GM12874 (cell line): ENCODE results near the gene VARS1.

Experiments
- CTCF ChIP-seq: IDR thresholded peaks from 2 replicates; pipeline ENCODE4 v1.5.1; 2011; ENCODE audit warnings: low read depth, mild to moderate bottlenecking, control low read depth, low read length, moderate library complexity; ENCODE audit not compliant: insufficient read depth

The VARS1 gene

GRCh38 chr6:31781244-31782125 is 14.1 kb downstream of the VARS1 start:
- TF ChIP-seq CTCF = no peak

DNA sequence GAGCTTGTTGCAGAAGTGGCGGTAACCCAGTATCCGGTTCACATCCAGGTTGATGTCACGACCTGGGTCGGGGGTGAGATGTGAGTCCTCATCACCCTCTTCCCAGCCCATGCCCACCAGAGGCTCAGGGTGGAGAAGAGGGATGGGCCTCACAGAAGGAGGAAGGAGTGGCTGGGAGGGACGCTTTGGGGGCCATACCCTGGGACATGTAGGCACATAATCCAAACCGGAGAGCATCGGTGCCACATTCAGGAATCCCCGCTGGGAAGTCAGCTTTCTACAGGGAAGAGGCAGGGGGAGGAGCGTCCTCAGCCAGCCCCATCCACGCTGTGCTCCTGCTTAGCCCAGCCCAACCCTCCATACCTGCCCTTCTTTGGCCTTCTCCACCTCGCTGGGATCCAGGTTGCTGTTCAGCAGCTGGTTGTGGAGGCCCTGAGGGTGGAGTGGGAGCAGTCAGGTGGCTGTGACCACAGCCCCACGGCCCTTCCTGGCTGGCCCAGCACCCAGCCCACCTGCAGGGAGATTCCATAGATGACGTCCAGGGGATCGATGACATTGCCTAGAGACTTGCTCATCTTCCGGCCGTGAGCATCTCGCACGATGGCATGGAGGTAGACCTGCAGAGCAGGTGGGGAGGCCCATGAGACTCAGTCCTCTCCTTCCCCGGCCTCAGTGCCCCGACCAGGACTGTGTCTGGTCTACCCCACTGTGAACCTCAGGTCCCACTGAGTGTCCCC is 14.9 kb downstream of the VARS1 start:
- TF ChIP-seq CTCF = no peak

- TF ChIP-seq CTCF = no peak
These were observed 15.6 kb downstream of the VARS1 start for GRCh38 chr6:31779908-31780307.

DNA sequence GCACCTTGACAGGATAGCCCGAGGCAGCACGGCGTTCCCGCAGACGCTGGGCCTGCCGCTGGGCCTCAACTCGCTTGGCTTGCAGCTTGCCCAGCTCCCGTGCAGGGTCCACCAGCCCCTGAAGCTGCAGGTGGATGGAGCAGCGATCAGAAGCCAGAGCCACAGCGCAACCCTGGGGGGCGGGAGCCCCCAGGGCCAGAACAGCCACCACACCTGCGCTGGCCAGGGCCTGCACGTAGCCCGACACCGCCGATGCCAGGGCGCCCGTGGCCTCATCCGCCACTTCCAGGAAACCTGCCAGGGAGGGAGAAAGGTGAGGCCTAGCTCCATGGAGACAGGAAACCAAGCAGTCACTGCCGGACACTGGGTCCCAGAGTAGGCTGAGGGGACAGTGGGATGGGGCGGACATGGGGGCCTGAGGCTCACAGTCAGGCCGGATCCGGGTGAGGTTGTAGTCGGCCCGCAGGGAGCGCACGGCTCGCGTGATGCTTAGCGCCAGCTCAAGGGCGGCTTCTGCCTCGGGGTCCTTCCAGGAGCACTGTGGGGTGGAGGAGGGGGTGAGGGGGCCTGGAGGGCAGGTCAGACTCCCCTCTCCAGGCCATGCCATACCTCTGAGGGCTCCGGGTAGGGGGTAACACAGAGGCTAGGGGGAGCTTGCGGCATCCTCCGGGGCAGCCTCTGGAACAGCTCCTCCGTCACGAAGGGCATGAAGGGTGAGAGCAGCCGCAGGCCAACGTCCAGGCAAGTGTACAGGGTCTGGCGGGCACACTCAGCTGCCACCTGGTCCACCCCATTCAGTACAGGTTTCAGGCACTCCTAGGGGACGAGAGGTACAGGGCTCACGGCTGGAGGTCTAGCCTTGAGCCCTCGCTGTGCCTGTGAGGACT is 16.3 kb downstream of the VARS1 start:
- TF ChIP-seq CTCF = no peak

DNA sequence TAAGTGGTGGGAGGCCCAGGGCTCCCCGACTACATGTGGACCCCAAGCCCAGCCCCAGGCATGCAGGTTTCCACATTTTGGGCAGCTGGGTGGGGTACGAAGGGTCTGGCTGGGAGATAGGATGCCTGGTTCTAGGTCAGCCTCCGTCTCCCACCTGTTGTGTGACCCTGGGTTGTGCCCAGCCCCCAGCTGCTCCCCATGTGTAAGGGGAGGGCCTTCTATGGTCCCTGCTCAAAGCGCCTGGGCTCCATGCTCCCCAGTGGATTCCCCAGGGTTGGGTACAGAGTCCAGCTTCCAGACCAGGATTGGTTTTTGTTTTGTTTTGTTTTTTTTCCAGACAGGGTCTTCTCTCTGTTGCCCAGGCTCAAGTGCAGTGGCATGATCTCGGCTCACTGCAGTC is 17.4 kb downstream of the VARS1 start:
- TF ChIP-seq CTCF = no peak

DNA sequence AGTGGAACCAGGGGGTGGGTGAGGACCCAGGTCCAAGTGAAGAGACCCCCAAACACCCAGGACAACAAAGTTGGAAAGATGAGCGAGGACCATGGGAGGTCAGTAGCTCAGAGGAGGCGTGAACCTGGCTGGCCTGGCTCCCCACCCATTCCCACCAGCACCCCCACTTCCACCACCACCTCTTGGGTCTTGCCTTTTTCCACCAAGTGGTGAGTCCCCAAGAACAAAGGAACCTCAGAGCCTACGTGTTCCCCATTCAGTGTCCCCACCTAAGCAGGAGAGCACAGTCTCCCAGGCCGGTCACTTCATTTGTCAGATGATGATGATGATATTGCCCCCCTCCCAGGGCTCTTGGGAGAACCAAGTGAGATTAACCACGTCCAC is 17.9 kb downstream of the VARS1 start:
- no peak for TF ChIP-seq CTCF
